ENCODE measurements around the gene RAX2. TPM values are rescaled to one million over a fixed set of nuclear protein-coding genes. Genes with fewer than 3 reads are reported as not detected.

Gene RAX2
- total and polyA plus RNA-seq, 9 of the 15 experiments (the other 6 are each of a cell fraction or from before 2014, with no cell fraction given), result not detected

DNA sequence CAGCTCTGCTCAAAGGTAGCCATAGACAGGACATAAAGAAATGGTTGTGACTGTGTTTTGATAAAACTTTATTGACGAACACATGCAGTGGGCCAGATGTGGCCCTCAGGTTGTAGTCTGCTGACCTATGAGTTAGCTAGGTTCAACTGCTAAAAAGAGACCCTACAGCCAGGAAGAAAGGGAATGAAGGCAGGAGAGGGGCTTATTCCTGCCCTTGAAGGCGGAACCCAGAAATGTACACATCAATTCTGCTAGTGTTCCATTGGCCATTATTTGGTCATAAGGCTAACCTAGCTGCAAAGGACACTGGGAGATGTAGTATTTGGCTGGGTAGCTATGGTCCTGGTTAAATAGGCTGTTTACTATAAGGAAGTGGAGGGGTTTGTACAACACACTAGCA, 28.5 kb downstream of the RAX2 start (continued):
- TF ChIP-seq, protein P1, sequence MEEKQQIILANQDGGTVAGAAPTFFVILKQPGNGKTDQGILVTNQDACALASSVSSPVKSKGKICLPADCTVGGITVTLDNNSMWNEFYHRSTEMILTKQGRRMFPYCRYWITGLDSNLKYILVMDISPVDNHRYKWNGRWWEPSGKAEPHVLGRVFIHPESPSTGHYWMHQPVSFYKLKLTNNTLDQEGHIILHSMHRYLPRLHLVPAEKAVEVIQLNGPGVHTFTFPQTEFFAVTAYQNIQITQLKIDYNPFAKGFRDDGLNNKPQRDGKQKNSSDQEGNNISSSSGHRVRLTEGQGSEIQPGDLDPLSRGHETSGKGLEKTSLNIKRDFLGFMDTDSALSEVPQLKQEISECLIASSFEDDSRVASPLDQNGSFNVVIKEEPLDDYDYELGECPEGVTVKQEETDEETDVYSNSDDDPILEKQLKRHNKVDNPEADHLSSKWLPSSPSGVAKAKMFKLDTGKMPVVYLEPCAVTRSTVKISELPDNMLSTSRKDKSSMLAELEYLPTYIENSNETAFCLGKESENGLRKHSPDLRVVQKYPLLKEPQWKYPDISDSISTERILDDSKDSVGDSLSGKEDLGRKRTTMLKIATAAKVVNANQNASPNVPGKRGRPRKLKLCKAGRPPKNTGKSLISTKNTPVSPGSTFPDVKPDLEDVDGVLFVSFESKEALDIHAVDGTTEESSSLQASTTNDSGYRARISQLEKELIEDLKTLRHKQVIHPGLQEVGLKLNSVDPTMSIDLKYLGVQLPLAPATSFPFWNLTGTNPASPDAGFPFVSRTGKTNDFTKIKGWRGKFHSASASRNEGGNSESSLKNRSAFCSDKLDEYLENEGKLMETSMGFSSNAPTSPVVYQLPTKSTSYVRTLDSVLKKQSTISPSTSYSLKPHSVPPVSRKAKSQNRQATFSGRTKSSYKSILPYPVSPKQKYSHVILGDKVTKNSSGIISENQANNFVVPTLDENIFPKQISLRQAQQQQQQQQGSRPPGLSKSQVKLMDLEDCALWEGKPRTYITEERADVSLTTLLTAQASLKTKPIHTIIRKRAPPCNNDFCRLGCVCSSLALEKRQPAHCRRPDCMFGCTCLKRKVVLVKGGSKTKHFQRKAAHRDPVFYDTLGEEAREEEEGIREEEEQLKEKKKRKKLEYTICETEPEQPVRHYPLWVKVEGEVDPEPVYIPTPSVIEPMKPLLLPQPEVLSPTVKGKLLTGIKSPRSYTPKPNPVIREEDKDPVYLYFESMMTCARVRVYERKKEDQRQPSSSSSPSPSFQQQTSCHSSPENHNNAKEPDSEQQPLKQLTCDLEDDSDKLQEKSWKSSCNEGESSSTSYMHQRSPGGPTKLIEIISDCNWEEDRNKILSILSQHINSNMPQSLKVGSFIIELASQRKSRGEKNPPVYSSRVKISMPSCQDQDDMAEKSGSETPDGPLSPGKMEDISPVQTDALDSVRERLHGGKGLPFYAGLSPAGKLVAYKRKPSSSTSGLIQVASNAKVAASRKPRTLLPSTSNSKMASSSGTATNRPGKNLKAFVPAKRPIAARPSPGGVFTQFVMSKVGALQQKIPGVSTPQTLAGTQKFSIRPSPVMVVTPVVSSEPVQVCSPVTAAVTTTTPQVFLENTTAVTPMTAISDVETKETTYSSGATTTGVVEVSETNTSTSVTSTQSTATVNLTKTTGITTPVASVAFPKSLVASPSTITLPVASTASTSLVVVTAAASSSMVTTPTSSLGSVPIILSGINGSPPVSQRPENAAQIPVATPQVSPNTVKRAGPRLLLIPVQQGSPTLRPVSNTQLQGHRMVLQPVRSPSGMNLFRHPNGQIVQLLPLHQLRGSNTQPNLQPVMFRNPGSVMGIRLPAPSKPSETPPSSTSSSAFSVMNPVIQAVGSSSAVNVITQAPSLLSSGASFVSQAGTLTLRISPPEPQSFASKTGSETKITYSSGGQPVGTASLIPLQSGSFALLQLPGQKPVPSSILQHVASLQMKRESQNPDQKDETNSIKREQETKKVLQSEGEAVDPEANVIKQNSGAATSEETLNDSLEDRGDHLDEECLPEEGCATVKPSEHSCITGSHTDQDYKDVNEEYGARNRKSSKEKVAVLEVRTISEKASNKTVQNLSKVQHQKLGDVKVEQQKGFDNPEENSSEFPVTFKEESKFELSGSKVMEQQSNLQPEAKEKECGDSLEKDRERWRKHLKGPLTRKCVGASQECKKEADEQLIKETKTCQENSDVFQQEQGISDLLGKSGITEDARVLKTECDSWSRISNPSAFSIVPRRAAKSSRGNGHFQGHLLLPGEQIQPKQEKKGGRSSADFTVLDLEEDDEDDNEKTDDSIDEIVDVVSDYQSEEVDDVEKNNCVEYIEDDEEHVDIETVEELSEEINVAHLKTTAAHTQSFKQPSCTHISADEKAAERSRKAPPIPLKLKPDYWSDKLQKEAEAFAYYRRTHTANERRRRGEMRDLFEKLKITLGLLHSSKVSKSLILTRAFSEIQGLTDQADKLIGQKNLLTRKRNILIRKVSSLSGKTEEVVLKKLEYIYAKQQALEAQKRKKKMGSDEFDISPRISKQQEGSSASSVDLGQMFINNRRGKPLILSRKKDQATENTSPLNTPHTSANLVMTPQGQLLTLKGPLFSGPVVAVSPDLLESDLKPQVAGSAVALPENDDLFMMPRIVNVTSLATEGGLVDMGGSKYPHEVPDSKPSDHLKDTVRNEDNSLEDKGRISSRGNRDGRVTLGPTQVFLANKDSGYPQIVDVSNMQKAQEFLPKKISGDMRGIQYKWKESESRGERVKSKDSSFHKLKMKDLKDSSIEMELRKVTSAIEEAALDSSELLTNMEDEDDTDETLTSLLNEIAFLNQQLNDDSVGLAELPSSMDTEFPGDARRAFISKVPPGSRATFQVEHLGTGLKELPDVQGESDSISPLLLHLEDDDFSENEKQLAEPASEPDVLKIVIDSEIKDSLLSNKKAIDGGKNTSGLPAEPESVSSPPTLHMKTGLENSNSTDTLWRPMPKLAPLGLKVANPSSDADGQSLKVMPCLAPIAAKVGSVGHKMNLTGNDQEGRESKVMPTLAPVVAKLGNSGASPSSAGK (IDR thresholded peaks at IDR 0.05), result no peak
- TF ChIP-seq U2AF2 (optimal IDR thresholded peaks at IDR 0.05; ENCODE audit: low read depth, low read length) (no peak), HDAC2 (IDR thresholded peaks at IDR 0.05) (peak; percentile 25; the same call in 1 of the 2 replicates), ARNT (IDR thresholded peaks at IDR 0.05) (0 out of 4 replicates have a peak, but pooled peaks of 1 of the 2 experiments have one; percentile 59), GABPB2 (CRISPR knock-in tag; conservative IDR thresholded peaks at IDR 0.05) (no peak), CLOCK (CRISPR knock-in tag; IDR thresholded peaks at IDR 0.05; ENCODE audit: borderline replicate concordance) (no peak), NCOA1 (IDR thresholded peaks at IDR 0.05; ENCODE audit: low read depth) (no peak)
- TF ChIP-seq, protein P2, sequence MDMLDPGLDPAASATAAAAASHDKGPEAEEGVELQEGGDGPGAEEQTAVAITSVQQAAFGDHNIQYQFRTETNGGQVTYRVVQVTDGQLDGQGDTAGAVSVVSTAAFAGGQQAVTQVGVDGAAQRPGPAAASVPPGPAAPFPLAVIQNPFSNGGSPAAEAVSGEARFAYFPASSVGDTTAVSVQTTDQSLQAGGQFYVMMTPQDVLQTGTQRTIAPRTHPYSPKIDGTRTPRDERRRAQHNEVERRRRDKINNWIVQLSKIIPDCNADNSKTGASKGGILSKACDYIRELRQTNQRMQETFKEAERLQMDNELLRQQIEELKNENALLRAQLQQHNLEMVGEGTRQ (CRISPR knock-in tag; IDR thresholded peaks at IDR 0.05), result peak; percentile 87
- TF ChIP-seq, protein P3, sequence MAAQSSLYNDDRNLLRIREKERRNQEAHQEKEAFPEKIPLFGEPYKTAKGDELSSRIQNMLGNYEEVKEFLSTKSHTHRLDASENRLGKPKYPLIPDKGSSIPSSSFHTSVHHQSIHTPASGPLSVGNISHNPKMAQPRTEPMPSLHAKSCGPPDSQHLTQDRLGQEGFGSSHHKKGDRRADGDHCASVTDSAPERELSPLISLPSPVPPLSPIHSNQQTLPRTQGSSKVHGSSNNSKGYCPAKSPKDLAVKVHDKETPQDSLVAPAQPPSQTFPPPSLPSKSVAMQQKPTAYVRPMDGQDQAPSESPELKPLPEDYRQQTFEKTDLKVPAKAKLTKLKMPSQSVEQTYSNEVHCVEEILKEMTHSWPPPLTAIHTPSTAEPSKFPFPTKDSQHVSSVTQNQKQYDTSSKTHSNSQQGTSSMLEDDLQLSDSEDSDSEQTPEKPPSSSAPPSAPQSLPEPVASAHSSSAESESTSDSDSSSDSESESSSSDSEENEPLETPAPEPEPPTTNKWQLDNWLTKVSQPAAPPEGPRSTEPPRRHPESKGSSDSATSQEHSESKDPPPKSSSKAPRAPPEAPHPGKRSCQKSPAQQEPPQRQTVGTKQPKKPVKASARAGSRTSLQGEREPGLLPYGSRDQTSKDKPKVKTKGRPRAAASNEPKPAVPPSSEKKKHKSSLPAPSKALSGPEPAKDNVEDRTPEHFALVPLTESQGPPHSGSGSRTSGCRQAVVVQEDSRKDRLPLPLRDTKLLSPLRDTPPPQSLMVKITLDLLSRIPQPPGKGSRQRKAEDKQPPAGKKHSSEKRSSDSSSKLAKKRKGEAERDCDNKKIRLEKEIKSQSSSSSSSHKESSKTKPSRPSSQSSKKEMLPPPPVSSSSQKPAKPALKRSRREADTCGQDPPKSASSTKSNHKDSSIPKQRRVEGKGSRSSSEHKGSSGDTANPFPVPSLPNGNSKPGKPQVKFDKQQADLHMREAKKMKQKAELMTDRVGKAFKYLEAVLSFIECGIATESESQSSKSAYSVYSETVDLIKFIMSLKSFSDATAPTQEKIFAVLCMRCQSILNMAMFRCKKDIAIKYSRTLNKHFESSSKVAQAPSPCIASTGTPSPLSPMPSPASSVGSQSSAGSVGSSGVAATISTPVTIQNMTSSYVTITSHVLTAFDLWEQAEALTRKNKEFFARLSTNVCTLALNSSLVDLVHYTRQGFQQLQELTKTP (IDR thresholded peaks at IDR 0.05; ENCODE audit: low read depth in 1 of 2, partially characterized antibody in 2 of 2), result peak in 1 of 2 experiments; percentile 74

Data from K562 (cell line).